ENCODE data around the gene KCTD4.

GRCh38 chr13:45162194-45162593 lies 38.7 kb downstream of the KCTD4 start:
- TF ChIP-seq CTCF (IDR thresholded peaks at IDR 0.05) (no peak), ZFX (IDR thresholded peaks at IDR 0.05; ENCODE audit: borderline replicate concordance) (no peak)
